OCI-LY1 (cell line): Measurements from ENCODE around the gene SH3BGRL2.

Source experiments
- H2AFZ ChIP-seq: fragments of 200-600 bp; sonication (generic), shearing (Covaris generic); 2 replicates; pipeline ENCODE4 v1.6.0; 2014; ENCODE audit warnings: antibody characterized with exemption, mild to moderate bottlenecking, low read length
- H3F3A ChIP-seq: fragments of 200-600 bp; sonication (generic), shearing (Covaris generic); 2 replicates; pipeline ENCODE4 v1.6.0; 2014; ENCODE audit warnings: mild to moderate bottlenecking, antibody characterized with exemption, low read length, moderate library complexity; ENCODE audit not compliant: insufficient read depth
- H3K27ac ChIP-seq: fragments of 200-600 bp; sonication (generic); 2 replicates; pipeline ENCODE4 v1.5.1; 2014; ENCODE audit warnings: low read length, mixed run types, mild to moderate bottlenecking, low read depth; ENCODE audit not compliant: poor library complexity, severe bottlenecking
- H3K27me3 ChIP-seq: fragments of 200-600 bp; sonication (generic); 2 replicates; pipeline ENCODE4 v1.6.0; 2014; ENCODE audit warnings: antibody characterized with exemption, mild to moderate bottlenecking, low read length, moderate library complexity; ENCODE audit not compliant: insufficient read depth
- H3K36me3 ChIP-seq: fragments of 200-600 bp; sonication (generic); 2 replicates; pipeline ENCODE4 v1.6.1; 2014; ENCODE audit warnings: mild to moderate bottlenecking, antibody characterized with exemption, low read length, moderate library complexity, mixed read lengths; ENCODE audit not compliant: insufficient read depth
- H3K4me1 ChIP-seq: fragments of 200-600 bp; sonication (generic); 2 replicates; pipeline ENCODE4 v1.5.1; 2014; ENCODE audit warnings: mild to moderate bottlenecking, low read length, moderate library complexity; ENCODE audit not compliant: insufficient read depth, severe bottlenecking
- H3K4me2 ChIP-seq: fragments of 200-600 bp; sonication (generic), shearing (Covaris generic); 2 replicates; pipeline ENCODE4 v1.6.1; 2014; ENCODE audit warnings: low read length
- H3K4me3 ChIP-seq: fragments of 200-600 bp; sonication (generic); 2 replicates; pipeline ENCODE4 v1.5.1; 2014; ENCODE audit warnings: low read length, low read depth, mild to moderate bottlenecking, mixed read lengths; ENCODE audit not compliant: poor library complexity, severe bottlenecking
- H3K79me2 ChIP-seq: fragments of 200-600 bp; shearing (Covaris generic); 2 replicates; pipeline ENCODE4 v1.6.1; 2016; ENCODE audit warnings: mixed run types, low read length, mixed read lengths; ENCODE audit not compliant: insufficient read depth
- H3K9ac ChIP-seq: fragments of 200-600 bp; sonication (generic), shearing (Covaris generic); 2 replicates; pipeline ENCODE4 v1.6.1; 2014; ENCODE audit warnings: mild to moderate bottlenecking, low read length, mixed read lengths
- H3K9me2 ChIP-seq: fragments of 200-600 bp; sonication (generic), shearing (Covaris generic); 2 replicates; pipeline ENCODE4 v1.6.1; 2014; ENCODE audit warnings: low read depth, mild to moderate bottlenecking, low read length, mixed read lengths
- H3K9me3 ChIP-seq: fragments of 200-600 bp; shearing (Covaris generic); 2 replicates; pipeline ENCODE4 v1.6.1; 2014; ENCODE audit warnings: low read length, mixed read lengths
- H4K20me1 ChIP-seq: fragments of 200-600 bp; sonication (generic), shearing (Covaris generic); 2 replicates; pipeline ENCODE4 v1.6.0; 2016; ENCODE audit warnings: mild to moderate bottlenecking, low read length; ENCODE audit not compliant: insufficient read depth
- EZH2 ChIP-seq: fragments of 200-600 bp; sonication (generic), shearing (Covaris generic); IDR thresholded peaks from 2 replicates; pipeline ENCODE4 v1.8.0; 2017; ENCODE audit warnings: borderline replicate concordance, mixed run types, mild to moderate bottlenecking, antibody characterized with exemption, low read length, moderate library complexity, mixed read lengths
- TF ChIP-seq, protein P1 (sequence below): fragments of 200-600 bp; sonication (generic), shearing (Covaris generic); IDR thresholded peaks from 2 replicates; pipeline ENCODE4 v1.5.1; 2017; ENCODE audit warnings: mild to moderate bottlenecking, antibody characterized with exemption, low read length, moderate library complexity, mixed read lengths

Gene SH3BGRL2

DNA sequence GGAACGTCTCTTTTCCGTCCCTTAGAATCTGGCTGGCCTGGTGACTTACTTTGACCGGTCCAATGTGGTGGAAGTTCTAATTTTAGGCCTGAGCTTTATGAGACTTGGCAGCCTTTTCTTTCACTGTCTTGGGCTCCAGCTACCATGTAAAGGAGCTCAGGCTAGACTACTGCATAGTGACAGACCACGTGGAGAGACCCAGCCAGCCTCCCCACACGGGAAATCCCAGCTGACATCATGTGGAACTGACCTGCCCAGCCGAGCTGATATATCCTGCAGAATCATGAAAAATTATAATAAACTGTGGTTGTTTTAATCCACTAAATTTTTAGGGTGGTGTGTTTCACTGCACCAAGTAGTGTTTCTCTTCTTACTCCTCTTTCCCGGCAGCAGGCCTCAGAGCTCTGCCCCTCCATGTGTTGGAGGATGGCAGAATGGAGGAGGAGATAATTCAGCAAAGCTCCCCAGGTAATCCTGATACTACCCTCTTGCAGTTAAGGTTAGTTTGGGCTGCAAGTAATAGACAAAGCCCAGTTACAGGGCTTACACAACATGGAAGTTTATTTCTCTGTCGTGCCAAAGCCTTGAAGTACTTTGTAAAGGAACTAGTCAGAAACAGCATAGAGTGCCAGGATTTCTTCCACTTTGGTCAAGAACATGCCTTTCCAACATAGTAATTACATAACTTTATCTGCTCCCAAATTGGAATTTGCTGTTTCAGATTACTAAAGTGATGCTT, 87.5 kb downstream of the SH3BGRL2 start:
- Histone ChIP-seq H3K4me2 (no peak overlapping the region), H3K9me2 (no peaks in the 10 kb centered on the region), H4K20me1 (no peaks in the 10 kb centered on the region), H3K9ac (no peak overlapping the region), H3K79me2 (no peaks in the 10 kb centered on the region), H3K9me3 (no peaks in the 10 kb centered on the region), H3K4me3 (no peak overlapping the region), H3K4me1 (no peaks in the 10 kb centered on the region), H2AFZ (no peak overlapping the region), H3K27me3 (no peaks in the 10 kb centered on the region; the same call in 1 of the 2 replicates), H3K36me3 (no peaks in the 10 kb centered on the region), H3F3A (no peaks in the 10 kb centered on the region), H3K27ac (no peak overlapping the region)
- TF ChIP-seq, protein P1, sequence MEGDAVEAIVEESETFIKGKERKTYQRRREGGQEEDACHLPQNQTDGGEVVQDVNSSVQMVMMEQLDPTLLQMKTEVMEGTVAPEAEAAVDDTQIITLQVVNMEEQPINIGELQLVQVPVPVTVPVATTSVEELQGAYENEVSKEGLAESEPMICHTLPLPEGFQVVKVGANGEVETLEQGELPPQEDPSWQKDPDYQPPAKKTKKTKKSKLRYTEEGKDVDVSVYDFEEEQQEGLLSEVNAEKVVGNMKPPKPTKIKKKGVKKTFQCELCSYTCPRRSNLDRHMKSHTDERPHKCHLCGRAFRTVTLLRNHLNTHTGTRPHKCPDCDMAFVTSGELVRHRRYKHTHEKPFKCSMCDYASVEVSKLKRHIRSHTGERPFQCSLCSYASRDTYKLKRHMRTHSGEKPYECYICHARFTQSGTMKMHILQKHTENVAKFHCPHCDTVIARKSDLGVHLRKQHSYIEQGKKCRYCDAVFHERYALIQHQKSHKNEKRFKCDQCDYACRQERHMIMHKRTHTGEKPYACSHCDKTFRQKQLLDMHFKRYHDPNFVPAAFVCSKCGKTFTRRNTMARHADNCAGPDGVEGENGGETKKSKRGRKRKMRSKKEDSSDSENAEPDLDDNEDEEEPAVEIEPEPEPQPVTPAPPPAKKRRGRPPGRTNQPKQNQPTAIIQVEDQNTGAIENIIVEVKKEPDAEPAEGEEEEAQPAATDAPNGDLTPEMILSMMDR = no peak
- no peak for TF ChIP-seq EZH2

DNA sequence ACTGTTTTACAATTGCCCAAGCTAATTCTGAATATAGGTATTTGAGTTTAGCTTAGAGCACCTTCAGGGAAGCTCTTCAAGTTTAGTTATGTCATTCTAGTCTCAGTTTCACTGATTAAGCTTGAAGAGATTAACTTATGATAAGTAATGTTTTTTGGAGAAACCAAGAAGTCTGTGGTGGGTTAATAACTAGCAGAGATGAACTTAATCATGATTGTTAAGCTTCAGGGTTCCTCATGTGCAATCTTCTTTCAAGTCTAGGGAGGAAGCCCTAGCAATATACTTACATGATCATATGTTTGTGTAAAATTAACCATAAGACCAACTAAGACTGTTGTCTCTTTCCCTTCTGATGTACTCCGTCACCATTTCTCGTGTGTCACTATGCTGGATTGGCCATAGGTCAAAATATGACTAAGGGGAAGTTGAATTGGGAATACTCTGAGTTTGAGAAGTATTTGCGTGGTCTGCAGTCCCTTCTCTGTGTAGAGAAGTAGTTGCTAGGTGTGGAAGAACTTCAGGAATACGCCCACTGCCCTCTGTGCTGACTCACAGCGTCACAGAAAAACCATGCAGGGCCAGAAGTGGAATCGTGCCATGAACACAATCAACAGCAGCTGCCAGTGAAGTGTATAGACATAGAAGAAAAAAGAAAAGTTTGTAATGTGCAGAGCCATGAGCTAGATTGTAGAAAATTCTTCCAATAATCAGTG, 88.3 kb downstream of the SH3BGRL2 start:
- TF ChIP-seq, protein P1 = no peak
- TF ChIP-seq EZH2 = no peak
- Histone ChIP-seq H3K4me1 (no peaks in the 10 kb centered on the region), H3K9me3 (no peaks in the 10 kb centered on the region), H3K36me3 (no peaks in the 10 kb centered on the region), H3K79me2 (no peaks in the 10 kb centered on the region), H3K4me2 (no peak overlapping the region), H3K4me3 (no peak overlapping the region), H3F3A (no peaks in the 10 kb centered on the region), H3K27me3 (no peaks in the 10 kb centered on the region; the same call in 1 of the 2 replicates), H2AFZ (no peak overlapping the region), H3K9me2 (no peaks in the 10 kb centered on the region), H3K9ac (no peak overlapping the region), H4K20me1 (no peaks in the 10 kb centered on the region), H3K27ac (no peak overlapping the region)

GRCh38 chr6:79724816-79725215, 93.7 kb downstream of the SH3BGRL2 start:
- no peak for TF ChIP-seq EZH2
- TF ChIP-seq, protein P1 = no peak
- no peaks in the 10 kb centered on the region for H3K36me3 ChIP-seq
- H3K27me3 ChIP-seq = no peaks in the 10 kb centered on the region
- H2AFZ ChIP-seq = no peak overlapping the region
- H3K9me2 ChIP-seq = no peaks in the 10 kb centered on the region
- no peak overlapping the region for H3K4me2 ChIP-seq
- no peaks in the 10 kb centered on the region for H3K9me3 ChIP-seq
- H3K4me3 ChIP-seq = no peak overlapping the region
- no peak overlapping the region for H3K27ac ChIP-seq
- no peaks in the 10 kb centered on the region for H3K79me2 ChIP-seq
- H3F3A ChIP-seq = no peaks in the 10 kb centered on the region
- no peaks in the 10 kb centered on the region for H4K20me1 ChIP-seq
- no peak overlapping the region for H3K9ac ChIP-seq
- H3K4me1 ChIP-seq = no peaks in the 10 kb centered on the region
